D341Med (cell line): ENCODE measurements around the gene FCHSD2.
"Not testable (repeated sequence)": the region's sequence is repeated elsewhere in the genome, so short reads cannot be mapped to it uniquely, and the experiment has no call there.

Experiments used
- DNase-seq: peaks from one replicate; pipeline ENCODE4 v3.0.0; 2012; ENCODE audit warnings: low spot score

The FCHSD2 gene

DNA sequence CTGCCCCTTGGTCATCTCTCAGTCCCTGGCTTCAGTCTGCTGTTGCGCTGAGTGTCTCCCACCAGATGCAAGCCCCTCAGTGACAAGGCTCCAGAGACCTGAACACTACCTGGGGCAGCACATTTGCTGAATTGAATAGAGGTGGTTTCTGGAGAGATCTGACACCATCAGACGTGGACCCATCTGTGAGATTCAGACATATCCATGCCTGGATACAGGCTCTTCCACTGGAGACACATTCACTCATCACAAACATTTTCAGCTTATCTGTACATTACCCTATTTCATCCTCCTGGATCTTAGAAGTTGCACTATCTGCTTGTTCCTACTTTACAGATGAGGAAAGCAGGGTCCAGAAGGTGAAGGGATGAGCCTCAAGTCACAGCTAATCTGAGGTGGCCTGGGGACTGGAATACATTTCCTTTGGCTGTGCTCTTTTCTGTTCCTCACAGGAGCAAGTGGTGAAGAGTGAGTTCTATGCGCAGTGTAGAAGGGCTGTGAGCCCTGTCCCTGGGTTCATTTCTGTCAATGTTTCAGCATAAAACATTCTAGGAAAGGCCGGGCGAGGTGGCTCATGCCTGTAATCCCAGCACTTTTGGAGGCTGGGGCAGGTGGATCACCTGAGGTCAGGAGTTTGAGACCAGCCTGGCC lies 308.9 kb downstream of the FCHSD2 start:
- DNase-seq = no peak

DNA sequence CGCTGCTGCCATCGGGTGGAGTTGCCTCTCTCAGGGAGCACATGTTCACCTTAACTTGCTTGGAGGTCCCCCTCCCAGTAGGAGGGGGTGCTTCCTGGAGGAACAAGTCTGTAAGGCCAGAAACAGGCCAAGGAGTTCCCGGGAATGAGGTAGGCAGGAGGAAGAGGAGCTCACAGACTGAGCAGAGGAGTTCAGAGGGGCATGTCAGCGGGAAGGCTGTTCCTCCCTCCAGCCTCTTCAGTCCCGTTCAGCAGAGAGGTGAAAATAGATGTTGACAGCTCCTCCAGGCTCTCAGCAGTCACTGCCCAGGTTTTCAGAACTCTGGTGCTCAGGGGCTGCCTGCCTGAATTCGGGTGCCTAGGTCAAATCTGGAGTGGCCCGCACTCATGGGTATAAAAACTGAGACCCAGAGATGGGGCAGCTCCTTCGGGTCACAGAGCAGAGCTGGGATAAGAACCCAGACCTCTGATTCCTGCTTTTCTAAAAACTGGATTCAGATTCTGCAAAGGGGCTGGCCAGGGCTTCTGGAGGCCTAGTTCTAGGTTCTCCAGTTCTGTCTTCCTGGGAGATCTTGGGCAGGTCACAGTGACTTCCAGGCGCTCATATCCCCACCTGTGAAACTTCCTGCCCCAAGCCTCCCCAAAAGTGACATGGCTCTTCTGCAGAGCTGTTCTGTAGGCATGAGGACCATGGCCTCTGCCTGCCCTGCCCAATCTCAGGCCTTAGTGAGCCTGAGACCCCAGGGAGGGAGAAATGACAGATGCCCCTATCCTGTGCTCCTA lies 309.6 kb downstream of the FCHSD2 start:
- DNase-seq = no peak

DNA sequence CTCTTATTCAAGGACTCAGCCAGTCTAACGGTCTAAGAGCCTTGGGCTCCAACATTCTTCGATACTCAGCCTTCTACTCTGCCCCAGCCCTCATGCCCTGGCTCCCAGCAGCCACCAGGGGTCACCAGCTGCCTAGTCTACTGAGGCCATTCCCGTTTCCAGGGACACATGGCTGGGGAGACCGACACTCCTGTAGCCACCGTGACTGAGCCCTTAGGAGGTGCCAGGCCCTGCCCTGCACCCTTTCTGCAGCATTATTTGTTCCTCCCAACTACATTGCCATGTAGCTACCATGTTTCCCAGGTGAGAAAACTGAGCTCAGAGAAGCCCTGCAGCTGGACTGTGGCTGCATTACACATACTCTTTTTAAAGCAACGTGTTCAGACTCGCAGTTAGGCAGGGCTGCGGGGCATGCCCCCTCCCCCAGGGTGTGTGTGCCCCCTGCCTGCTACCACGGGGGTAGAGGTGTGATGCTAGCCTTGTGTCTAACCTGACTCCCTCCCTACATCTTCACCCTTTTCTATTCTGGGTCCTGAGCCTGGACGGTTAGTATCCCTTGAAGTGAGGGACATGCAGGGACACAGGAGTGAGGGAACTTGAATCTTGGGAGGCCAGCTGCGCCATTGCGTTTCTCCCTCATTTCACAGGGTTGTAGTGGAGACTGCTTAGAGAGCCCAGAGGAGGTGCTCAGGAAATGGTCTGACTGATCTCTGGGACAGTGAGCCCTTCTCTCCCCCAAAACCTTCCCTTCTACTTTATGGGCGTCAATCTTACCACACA lies 310.4 kb downstream of the FCHSD2 start:
- DNase-seq = peak; percentile 85

DNA sequence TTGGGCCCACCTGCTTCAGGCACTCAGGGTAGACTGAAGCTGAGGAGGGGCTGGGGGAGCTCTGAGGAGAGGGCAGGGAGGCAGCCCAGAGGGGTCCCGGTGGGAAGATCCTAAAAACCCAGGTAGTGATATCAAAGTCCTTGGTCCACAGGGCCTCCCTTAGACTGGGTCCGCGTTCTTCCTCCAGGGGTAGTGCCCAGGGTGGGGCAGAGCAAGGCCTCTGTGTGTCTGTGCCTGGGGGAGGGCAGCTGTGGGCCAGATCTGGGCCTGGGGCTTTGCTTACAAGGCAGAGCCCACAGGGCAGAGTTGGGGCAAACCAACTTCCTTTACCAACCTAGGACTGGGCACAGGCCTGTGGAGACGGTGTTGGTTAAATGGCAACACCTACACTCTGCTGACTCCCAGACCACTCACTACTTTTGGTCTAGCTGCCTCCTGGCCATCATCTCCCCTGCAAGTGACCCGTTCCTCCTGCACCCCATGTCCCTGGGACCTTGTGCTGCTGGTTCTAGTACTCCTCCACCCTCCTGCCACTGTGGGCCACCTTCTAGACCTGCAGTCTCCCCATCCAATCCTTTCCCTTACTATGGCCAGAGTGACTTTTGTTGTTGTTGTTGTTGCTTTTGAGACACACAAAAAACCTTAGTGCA lies 312.1 kb downstream of the FCHSD2 start:
- no peak for DNase-seq

DNA sequence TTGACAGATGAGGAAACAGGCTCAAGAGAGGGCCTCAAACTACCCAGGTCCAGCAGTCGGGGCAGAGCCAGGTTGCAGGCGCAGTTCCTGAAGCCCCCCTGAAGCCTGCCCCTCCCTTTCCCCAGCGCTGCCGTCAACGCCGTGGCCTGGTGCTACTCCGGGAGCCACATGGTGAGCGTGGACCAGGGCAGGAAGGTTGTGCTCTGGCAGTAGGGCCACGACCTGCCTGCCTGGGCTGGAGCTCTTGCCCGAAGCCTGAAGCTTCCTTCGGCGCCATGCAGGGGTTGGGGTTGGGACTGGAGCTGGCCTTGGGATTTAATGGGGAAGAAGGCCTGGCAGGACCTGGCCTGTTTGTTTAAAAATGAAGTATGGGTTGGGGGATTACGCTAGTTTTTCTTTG lies 312.9 kb downstream of the FCHSD2 start:
- DNase-seq = no peak

DNA sequence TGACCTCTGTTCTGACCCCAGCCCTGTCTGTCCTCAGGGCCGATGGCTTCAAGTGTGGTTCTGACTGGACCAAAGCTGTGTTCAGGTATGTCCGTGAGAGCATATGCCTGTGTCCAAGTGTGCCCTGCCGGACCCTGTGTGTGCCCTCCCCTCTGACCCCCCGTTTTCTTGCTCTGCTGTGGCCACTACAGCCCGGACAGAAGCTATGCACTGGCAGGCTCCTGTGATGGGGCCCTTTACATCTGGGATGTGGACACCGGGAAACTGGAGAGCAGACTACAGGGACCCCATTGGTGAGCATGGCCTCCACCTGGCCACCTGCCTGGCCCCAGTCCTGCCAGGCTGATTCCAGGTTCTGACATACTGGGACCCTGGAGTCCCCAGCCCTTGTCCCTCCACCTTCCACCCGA lies 313.4 kb downstream of the FCHSD2 start:
- DNase-seq = no peak

DNA sequence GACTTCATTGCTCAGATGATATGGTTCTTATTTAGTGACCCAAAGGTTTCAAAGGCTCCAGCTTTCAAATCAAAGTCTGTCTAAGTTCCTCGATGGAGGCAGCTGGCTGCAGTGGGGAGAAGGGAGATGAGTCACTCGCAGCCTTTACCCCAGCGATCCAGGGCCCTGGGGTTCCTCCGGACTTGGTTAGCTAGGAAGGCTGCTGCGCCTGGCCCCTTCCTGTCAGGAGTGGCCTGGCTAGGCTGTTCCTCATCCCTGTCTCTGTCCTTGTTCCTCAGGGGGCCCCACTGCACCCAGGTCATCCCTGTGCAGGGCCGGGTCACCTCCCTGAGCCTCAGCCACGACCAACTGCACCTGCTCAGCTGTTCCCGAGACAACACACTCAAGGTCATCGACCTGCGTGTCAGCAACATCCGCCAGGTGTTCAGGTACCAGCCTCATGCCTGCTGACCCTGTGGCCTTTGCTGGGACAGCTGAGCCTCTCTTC lies 314.0 kb downstream of the FCHSD2 start:
- no peak for DNase-seq

DNA sequence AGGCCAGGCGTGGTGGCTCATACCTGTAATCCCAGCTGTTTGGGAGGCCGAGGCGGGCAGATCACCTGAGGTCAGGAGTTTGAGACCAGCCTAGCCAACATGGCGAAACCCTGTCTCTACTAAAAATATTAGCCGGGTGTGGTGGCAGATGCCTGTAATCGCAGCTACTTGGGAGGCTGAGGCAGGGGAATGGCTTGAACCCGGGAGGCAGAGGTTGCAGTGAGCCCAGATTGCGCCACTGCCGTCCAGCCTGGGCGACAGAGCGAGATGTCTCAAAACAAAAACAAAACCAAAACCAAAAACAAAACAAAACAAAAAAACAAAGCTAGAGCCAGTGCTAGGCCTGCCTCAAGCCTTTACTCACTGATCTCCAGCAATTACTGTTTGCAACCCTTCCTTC lies 314.5 kb downstream of the FCHSD2 start:
- DNase-seq = not testable (repeated sequence)

DNA sequence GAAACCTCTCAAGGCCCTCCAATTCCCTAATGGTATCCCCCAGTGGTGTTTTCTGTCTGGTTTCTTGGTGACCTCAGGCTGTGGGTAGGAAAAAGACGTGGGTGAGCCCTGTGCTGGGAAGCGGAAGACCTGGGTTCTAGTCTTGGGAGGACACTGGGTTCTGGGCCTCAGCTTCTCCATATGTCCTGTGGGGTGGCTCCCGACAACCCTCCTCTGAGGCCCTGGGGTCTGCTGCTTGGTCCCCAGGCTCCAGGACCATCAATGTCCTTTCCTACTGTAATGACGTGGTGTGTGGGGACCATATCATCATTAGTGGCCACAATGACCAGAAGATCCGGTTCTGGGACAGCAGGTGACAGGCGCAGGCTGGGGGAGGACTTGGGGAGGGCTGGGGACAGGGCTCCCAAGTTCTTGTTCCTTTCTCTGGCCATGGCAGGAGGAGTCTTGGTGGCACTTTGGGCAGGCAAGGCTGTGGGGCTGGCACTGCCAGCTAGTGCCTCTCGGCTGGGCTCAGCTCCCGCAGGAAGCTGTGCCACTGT lies 315.1 kb downstream of the FCHSD2 start:
- DNase-seq = no peak

DNA sequence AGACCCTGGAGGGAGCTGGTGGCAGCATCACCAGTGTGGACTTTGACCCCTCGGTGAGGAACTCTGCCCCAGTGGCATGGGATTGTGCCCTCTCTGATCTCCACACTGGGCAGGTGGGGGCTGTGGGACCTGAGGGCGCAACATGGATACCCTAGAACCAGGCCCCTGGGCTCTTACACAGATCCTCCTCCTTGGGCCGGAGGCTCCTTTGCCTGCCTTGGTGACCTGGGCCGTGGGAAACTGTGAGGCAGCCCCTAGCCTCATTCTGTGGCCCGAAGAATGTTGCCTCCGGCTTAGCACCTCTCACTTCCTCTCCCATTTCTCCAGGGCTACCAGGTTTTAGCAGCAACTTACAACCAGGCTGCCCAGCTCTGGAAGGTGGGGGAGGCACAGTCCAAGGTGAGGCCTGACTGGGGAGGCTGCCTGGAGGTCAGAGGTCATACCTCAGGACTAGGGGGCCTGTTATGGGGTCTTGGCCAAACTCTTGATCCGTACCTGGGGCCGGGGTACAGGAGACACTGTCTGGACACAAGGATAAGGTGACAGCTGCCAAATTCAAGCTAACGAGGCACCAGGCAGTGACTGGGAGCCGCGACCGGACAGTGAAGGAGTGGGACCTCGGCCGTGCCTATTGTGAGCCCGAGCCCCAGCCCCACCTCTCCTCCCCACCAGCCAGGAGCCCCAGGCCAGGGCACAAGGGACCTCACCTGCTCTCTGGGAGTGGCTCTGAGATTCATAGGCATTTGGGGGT lies 315.8 kb downstream of the FCHSD2 start:
- no peak for DNase-seq

DNA sequence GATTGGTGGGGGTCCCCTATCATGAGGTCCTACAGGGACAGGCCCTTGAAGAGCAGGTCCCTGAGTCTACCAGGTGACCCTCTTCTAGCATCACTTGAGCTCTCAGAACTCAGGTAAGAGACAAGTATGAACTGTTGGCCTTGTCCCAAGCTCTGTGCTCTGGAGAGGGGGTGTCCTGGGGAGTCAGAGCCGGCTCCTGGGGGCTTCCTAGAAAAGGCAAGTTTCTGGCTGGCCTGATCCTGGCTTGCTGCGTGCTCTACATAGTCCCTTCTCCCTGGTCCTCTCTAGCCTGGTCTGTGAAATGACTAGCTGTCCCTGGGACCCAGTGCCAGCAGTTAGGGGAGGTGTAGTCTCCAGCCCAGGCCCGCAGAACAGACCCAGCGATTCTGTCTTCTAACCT lies 316.5 kb downstream of the FCHSD2 start:
- no peak for DNase-seq

DNA sequence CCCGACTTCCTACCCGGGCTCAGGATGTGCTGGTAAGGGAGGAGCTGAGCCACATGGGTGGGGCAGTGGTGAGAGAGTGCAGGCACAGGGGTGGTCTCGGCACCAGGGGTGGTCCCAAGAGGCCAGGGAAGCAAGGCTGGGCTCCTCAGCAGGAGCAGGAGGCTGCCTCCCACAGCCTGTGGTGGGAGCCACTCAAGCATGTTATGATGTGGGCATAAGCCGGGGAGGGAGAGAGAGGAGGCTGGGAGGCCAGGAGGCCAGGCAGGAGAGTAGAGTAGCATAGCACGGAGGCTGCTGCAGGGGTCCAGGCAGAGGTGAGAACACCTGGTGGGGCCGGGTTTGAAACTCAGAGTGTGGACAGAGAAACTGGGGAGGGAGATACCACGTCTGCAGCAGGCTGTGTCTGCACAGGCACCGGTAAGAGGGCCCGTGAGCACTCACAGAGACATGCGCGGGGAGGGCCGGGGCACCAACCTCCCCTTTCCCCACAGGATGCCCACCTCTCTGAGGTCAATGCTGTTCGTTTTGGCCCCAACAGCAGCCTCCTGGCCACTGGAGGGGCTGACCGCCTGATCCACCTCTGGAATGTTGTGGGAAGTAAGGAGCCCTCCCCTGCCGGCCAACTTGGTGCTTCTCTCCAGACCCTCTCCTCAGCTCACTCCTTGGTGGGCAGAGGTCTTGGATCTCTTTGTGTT lies 317.2 kb downstream of the FCHSD2 start:
- DNase-seq = no peak

DNA sequence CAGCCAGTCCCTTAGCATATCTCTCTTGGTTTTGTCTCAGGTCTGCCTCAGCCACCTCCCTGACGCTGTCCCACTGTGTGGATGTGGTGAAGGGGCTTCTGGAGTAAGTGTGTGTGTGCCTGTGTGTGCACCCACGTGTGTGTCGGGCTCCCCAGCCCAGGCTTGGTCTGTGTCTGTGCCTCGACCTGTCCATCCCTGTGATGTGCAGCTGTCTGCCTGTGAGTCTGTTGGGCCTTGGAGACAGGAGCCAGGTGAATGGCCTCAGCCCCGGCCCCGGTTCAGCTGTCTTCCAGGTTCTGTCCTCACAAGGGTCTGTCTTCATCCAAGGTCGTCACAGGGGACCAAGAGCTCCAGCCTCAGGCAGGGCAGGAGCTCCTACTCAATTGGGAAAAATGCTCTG lies 318.1 kb downstream of the FCHSD2 start:
- no peak for DNase-seq

DNA sequence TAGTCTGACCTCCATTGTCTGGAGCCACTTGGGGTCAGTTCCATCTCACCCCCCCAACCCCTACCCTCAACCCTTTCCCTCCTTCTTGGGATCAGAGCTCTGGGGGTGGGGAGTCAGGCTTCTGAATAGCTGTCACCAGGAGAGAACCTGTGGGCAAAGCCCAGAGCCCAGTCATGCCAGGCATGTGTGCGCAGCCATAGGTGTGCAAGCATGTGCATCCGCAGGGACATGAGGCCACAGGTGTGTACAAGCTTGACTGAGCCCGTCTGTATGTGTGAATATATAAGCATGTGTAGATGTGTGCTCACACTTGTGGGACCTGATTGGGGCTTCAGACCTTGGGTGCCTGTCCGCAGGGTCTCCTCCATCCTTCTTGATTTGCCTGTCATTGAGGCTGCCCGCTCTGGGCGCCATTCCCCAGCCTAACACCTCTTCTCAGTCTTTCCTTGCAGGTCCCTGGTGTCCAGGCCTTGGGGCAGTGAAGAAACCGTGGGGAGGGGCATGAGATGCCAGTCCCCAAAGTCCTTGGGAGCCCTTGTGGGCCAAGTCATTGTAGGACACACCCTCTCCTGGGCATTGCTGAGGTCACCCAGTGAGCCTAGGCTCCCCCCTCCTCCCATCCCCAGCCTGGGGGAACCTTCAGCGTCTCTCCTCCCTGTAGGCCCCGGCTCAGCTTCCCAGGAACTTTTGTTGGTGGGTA lies 318.9 kb downstream of the FCHSD2 start:
- no peak for DNase-seq

DNA sequence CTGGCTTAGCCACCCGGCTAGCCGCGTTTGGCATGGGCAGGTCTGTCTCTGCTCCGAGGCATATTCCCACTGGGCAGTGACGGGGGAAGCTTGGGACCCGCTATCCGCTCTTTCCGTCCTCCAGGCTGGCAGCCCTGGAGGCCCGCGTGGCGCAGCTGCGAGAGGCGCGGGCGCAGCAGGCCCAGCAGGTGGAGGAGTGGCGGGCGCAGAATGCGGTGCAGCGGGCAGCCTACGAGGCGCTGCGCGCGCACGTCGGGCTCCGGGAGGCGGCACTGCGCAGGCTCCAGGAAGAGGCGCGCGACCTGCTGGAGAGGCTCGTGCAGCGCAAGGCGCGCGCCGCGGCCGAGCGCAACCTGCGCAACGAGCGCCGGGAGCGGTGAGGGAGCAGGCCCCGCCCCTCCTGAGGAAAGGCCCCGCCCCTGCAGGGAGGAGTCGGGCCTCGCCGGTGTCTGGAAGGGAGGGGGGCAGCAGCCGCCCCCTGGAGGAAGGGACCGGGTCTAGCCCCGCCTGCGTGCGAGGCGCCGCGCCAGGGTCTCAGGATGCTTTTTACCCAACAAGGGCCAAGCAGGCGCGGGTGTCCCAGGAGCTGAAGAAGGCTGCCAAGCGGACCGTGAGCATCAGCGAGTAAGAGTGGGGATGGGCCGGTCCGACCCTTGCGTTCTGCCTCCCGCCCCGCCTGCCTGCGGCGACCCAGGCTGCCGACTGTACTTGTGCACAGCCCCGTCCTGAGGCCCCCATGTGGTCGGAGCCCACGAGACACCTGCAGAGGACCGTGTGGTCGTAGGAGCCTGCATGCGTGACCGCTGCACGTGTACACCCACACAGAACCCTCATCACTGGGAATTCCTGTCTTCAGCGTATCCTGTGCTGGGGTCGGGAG lies 320.0 kb downstream of the FCHSD2 start:
- peak; percentile 98 for DNase-seq

DNA sequence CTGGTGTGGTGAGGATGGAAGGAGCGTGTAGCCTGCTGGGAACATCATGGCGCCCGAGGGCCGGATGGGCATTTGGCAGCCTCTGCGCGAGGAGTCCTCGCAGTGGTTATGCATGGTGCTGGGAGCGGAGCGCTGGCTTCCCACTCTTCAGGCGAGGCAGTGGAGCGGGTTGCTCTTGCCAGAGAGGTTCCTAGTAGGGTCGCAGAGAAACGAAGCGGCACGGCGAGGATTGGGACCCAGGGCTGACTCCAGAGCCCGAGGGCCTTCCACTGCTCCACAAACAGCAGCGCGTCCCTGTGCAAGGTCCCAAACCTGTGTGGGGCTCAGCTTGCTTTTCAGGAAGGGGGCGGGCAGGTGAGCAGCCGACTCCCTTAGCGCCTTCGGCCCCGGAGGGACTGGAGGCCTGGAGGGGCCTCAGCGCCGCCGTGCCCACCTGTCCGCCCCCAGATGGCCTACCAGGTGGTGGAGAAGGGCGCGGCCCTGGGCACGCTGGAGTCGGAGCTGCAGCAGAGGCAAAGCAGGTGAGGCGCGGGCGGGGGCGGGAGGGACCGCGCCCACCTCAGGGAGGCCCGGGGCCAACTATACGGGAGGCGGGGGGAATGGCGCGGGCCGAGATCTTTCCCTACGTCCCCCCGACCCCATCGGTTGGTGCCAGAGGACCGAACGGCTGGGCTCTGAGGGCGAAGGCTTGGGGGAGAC lies 320.7 kb downstream of the FCHSD2 start:
- DNase-seq = no peak

DNA sequence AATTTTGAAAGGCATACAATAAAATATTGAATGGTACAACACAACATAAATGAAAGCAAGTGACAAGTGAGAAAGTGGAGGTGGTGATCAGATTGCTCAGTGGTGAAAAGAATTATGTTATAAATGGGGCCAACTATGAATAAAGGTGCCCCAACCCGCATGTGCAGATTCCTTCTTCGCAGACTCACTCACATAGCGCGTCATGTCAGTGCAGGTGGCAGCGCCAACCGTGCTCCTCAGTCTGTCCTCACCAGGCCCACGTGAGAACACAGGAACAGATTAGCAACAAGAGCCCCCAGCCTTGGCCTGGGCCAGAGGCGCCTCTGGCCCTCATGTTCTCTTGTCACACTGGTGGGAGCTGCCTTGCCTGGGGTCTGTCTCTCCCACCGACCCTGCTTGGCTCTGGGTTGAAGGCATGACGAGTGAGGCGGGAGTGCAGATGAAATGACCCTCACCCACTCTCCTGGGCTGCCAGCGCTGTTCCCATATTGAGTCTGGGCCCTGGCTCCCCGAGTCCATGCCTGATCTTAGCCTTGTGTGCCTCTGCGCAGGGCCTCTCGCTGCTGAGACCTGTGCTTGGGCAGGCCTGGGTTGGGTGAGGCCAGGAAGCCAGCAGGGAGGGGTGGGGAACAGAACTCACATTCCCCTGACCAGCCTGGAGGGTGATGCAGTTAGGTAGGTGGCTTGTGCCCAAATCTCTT lies 321.5 kb downstream of the FCHSD2 start:
- no peak for DNase-seq

DNA sequence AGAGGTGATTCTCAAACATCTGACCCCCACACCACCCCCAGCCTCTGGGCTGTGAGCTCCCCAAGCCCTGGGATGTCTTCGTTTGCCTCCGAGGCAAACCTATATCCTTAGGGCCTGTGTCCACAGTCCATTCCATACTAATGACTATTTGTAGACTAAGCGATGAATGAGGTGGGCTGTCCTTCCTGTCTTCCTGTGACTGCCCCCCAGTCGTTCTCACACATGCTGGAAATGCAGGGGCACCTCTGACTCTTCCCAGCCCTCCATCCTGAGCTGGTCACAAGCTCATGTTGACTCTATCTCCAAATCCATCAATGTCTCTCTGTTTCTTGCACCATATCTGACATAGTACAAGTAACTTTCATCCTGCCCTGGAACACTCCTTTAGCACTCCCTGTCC lies 323.1 kb downstream of the FCHSD2 start:
- no peak for DNase-seq
